Muscle layer of colon (tissue), 2 donors: ENCODE results near the gene DLX3.

Source experiments
- H3K27ac ChIP-seq: one replicate; pipeline ENCODE4 v1.7.0; 2013; ENCODE audit warnings: low read depth, mild to moderate bottlenecking, low read length, moderate library complexity
- H3K27me3 ChIP-seq, 2 donors: one replicate each; pipeline ENCODE4 v1.7.0; 2013; ENCODE audit warnings: low read length in 2 of 2, mild to moderate bottlenecking in 2 of 2; ENCODE audit not compliant: insufficient read depth in 2 of 2, control insufficient read depth in 1 of 2
- H3K36me3 ChIP-seq: one replicate; pipeline ENCODE4 v1.7.0; 2013; ENCODE audit warnings: mild to moderate bottlenecking, low read length; ENCODE audit not compliant: insufficient read depth
- H3K4me1 ChIP-seq: one replicate; pipeline ENCODE4 v1.7.0; 2013; ENCODE audit warnings: mild to moderate bottlenecking, low read length; ENCODE audit not compliant: insufficient read depth
- H3K4me3 ChIP-seq, 2 donors: one replicate each; pipeline ENCODE4 v1.7.0; 2013; ENCODE audit warnings: low read length in 2 of 2, low read depth in 1 of 2, mild to moderate bottlenecking in 1 of 2, moderate library complexity in 1 of 2
- H3K9ac ChIP-seq: one replicate; pipeline ENCODE4 v1.7.0; 2013; ENCODE audit warnings: low read length
- H3K9me3 ChIP-seq: one replicate; pipeline ENCODE4 v1.7.0; 2013; ENCODE audit warnings: mild to moderate bottlenecking, low read length
- donor health status: abdominal sarcoma.
- donor health status: Adenocarcinoma of cecum.

Gene DLX3

GRCh38 chr17:49969134-49969759, 25.8 kb downstream of the DLX3 start, which contains the start of gene DLX4:
DLX4 (plus strand) TSS chr17:49969190; CDS start chr17:49969469, 279 bp downstream.
- H3K36me3 ChIP-seq = no peaks in the 10 kb centered on the region
- H3K9ac ChIP-seq = no peak within 1 kb of the TSS
- no peaks in the 10 kb centered on the region for H3K9me3 ChIP-seq
- peaks cover 83 to 97% of the 10 kb centered on the region in 2 donors for H3K27me3 ChIP-seq
- H3K4me1 ChIP-seq = peaks cover 20% of the 10 kb centered on the region
- peak within 1 kb of the TSS; percentile 41 to 54 for H3K4me3 ChIP-seq
- no peak within 1 kb of the TSS for H3K27ac ChIP-seq

- Histone ChIP-seq H3K4me1 (peaks cover 27% of the 10 kb centered on the region), H3K9me3 (no peaks in the 10 kb centered on the region), H3K27ac (no peak overlapping the region), H3K36me3 (no peaks in the 10 kb centered on the region), H3K4me3 (peak overlapping the region; percentile 41 to 54), H3K27me3 (peaks cover 86 to 99% of the 10 kb centered on the region in 2 donors), H3K9ac (no peak overlapping the region)
Observed at GRCh38 chr17:49968405-49969133, 26.5 kb downstream of the DLX3 start.

- Histone ChIP-seq H3K9ac (no peak overlapping the region), H3K4me1 (peaks cover 27% of the 10 kb centered on the region), H3K4me3 (peak overlapping the region; percentile 22 to 54), H3K36me3 (no peaks in the 10 kb centered on the region), H3K9me3 (no peaks in the 10 kb centered on the region), H3K27me3 (peaks cover 86 to 99% of the 10 kb centered on the region in 2 donors), H3K27ac (no peak overlapping the region)
Observed at GRCh38 chr17:49967621-49968404, 27.2 kb downstream of the DLX3 start.

- H3K27ac ChIP-seq = no peak overlapping the region
- H3K36me3 ChIP-seq = no peaks in the 10 kb centered on the region
- no peaks in the 10 kb centered on the region for H3K9me3 ChIP-seq
- H3K4me1 ChIP-seq = peaks cover 21% of the 10 kb centered on the region
- H3K4me3 ChIP-seq = no peak overlapping the region
- peaks cover 86 to 99% of the 10 kb centered on the region in 2 donors for H3K27me3 ChIP-seq
- no peak overlapping the region for H3K9ac ChIP-seq
Observed at GRCh38 chr17:49967205-49967604, 27.8 kb downstream of the DLX3 start.

- Histone ChIP-seq H3K9ac (no peak overlapping the region), H3K4me1 (peaks cover 20% of the 10 kb centered on the region), H3K4me3 (no peak overlapping the region), H3K27me3 (peaks cover 87 to 98% of the 10 kb centered on the region in 2 donors), H3K9me3 (no peaks in the 10 kb centered on the region), H3K36me3 (no peaks in the 10 kb centered on the region), H3K27ac (no peak overlapping the region)
Observed at GRCh38 chr17:49966767-49967166, 28.3 kb downstream of the DLX3 start.

GRCh38 chr17:49965524-49965909, 29.5 kb downstream of the DLX3 start:
- H3K27ac ChIP-seq = no peak overlapping the region
- H3K4me3 ChIP-seq = no peak overlapping the region
- H3K9ac ChIP-seq = no peak overlapping the region
- no peaks in the 10 kb centered on the region for H3K36me3 ChIP-seq
- H3K4me1 ChIP-seq = peaks cover 20% of the 10 kb centered on the region
- peaks cover 79 to 87% of the 10 kb centered on the region in 2 donors for H3K27me3 ChIP-seq
- H3K9me3 ChIP-seq = no peaks in the 10 kb centered on the region

- Histone ChIP-seq H3K27me3 (peaks cover 73 to 81% of the 10 kb centered on the region in 2 donors), H3K4me3 (no peak overlapping the region), H3K9ac (no peak overlapping the region), H3K36me3 (no peaks in the 10 kb centered on the region), H3K4me1 (peaks cover 20% of the 10 kb centered on the region), H3K27ac (no peak overlapping the region), H3K9me3 (no peaks in the 10 kb centered on the region)
Observed at GRCh38 chr17:49964769-49965523, 30.1 kb downstream of the DLX3 start.

- Histone ChIP-seq H3K4me1 (peaks cover 17% of the 10 kb centered on the region), H3K4me3 (no peak overlapping the region), H3K27me3 (peaks cover 69 to 75% of the 10 kb centered on the region in 2 donors)
Observed at GRCh38 chr17:49964303-49964768, 30.7 kb downstream of the DLX3 start.

GRCh38 chr17:49963626-49964302, 31.3 kb downstream of the DLX3 start:
- Histone ChIP-seq H3K4me1 (peaks cover 13% of the 10 kb centered on the region), H3K36me3 (no peaks in the 10 kb centered on the region), H3K27me3 (peaks cover 64 to 69% of the 10 kb centered on the region in 2 donors), H3K9ac (no peak overlapping the region), H3K4me3 (no peak overlapping the region), H3K9me3 (no peaks in the 10 kb centered on the region), H3K27ac (no peak overlapping the region)

More at GRCh38 chr17:49964303-49964768, 30.7 kb downstream of the DLX3 start:
- Histone ChIP-seq H3K27ac (no peak overlapping the region), H3K9me3 (no peaks in the 10 kb centered on the region), H3K36me3 (no peaks in the 10 kb centered on the region), H3K9ac (no peak overlapping the region)

GRCh38 chr17:49963309-49963625, 31.8 kb downstream of the DLX3 start:
- no peaks in the 10 kb centered on the region for H3K9me3 ChIP-seq
- peaks cover 10% of the 10 kb centered on the region for H3K4me1 ChIP-seq
- no peaks in the 10 kb centered on the region for H3K36me3 ChIP-seq
- no peak overlapping the region for H3K9ac ChIP-seq
- H3K27ac ChIP-seq = no peak overlapping the region
- H3K4me3 ChIP-seq = no peak overlapping the region
- H3K27me3 ChIP-seq = peaks cover 59 to 65% of the 10 kb centered on the region in 2 donors
